Left kidney (tissue), 2 donors: ENCODE data around the gene CCDC102A. TPM values are rescaled to one million over a fixed set of nuclear protein-coding genes. Genes with fewer than 3 reads are reported as not detected.

ENCODE experiments used
- DNase-seq: peaks from one replicate; pipeline ENCODE4 v3.0.0-alpha.2; 2013
- polyA plus RNA-seq: library from polyadenylated mRNA; unstranded; fragments of 120-200 nt; gene quantifications from one replicate; pipeline ENCODE4 v1.2.1, GENCODE V29; 2013; ENCODE audit not compliant: insufficient read length

Gene CCDC102A
- polyA plus RNA-seq, 1 donor: 13.9 TPM

DNA sequence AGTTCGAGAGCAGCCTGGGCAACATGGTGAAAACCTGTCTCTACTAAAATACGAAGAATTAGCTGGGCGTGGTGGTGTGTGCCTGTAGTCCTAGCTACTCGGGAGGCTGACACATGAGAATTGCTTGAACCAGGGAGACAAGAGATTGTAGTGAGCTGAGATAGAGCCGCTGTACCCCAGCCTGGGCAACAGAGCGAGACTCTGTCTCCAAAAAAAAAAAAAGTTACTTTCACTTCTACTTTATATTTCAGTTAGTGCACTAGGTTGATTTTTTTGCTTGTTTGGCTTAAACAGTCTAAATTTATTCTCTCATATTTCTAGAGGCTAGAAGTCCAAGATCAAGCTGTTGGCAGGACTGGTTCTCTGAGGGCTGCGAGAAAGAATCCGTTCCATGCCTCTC lies 13.4 kb downstream of the CCDC102A start:
- DNase-seq: no peak

DNA sequence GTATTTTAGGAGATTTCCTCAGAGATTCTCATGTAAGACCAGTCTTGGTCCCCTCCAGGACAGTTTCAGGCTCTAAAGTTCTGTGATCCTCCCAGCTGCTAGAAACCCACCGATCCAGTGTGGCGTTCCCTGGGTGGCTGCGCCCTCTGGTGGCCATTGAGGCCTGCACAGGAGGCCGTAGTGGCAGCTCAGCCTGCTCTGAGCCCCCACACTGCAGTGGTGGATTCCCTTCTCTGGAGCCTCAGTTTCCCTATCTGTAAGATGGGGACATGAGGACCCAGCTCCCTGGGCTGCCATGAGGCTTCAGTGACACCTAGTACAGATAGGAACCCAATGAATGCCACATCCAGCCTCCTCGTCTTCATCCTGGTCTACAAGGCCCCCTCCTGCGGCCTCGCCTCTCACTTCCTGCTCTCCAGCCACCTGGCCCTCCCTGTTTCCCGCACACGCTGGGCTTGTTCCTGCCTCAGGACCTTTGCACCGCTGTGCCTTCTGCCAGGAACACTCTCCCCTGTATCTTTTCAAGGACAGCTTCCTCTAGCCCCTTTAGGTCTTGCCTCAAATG lies 16.5 kb downstream of the CCDC102A start:
- DNase-seq: peak; percentile 65

DNA sequence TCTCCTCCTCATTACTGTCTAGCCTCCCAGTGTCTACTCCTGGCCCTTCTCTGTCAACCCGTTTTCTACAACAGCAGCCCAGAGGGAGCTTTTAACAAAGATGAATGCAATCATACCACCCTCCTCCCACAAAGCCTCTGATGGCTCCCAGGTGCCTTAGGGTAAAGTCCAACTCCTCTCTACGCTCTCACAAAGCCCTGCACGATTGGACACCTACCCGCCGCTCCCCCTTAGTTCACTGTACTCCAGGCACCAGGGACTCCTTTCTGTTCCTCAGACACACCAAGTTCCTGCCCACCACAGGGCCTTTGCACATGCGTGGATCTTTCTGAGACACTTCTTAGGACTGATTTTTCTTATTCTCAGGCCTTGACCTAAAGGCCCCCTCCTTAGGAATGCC lies 17.4 kb downstream of the CCDC102A start:
- no peak for DNase-seq

DNA sequence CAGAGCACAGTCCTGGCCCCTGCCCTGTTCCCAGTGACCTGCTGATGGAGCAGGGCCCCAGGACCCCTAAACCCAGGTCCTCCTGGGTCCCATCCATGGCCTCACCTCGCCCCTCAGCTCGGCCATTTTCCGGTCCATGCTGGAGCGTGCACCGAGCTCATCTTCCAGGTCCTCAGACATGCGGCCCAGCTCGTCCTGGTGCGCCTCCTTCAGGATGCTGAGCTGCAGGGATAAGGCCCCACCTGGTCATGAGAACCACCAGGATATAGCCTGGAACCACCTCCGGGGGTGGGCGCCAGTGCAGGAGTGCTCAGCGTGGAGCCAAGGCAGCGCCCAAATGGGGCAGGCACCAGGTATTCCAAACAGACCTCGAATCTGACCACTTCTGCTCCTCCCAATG lies 17.9 kb downstream of the CCDC102A start:
- no peak for DNase-seq

DNA sequence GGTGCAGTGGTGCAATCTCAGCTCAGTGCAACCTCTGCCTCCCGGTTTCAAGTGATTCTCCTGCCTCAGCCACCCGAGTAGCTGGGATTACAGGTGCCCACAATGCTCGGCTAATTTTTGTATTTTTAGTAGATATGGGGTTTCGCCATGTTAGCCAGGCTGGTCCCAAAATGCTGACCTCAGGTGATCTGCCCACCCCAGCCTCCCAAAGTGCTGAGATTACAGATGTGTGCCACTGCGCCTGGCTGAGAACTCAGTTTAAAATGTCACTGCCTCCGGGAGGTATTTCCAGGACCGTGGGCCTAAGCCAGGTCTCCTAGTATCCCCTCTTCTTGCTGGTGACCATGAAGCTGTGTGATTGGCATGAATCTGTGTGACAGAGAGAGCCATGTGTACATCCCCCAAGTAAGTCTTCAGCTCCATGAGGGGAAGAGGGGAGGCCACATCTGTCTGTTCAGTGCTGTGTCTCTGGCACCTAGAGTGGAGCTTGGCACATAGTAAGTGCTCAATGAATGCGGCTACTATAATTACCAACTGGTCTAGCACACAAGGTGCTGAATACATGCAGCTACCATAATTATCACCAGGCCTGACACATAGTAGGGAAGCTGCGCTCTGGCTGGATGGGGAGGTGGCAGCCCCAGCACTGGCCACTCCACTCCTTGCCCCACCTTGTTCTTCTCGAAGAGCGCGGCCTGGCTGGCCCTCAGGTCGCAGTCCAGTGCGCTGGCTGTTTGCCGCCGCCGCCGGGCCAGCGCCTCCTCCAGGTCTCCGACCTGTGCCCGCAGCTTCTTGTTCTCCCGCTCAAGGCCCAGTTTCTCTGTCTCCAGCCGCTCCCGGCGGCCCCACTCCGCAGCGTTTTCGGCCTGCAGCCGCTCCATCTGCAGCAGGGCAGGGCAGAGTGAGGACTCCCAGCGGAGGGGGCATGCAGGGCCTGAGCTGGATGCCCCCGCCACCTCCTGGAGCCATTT lies 18.7 kb downstream of the CCDC102A start:
- no peak for DNase-seq

DNA sequence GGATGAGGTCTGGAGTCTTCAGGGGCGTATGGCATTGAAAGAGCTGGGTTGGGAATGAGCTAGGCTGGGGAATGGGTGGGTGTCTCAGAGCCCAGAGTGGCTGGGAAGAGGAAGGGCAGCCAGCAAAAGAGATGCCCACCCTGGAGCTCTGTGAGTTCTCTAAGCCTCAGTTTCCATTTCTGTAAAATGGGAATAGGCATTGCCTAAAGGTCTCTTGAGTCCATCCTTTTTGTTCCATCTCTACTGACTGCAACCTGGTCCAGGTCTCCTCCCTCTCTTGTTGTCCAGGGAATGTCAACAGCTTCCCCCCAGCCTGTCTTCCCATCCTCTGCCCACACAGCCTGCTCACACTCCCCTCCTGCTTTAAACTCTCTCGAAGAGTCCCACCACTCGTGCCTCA lies 19.6 kb downstream of the CCDC102A start:
- no peak for DNase-seq

DNA sequence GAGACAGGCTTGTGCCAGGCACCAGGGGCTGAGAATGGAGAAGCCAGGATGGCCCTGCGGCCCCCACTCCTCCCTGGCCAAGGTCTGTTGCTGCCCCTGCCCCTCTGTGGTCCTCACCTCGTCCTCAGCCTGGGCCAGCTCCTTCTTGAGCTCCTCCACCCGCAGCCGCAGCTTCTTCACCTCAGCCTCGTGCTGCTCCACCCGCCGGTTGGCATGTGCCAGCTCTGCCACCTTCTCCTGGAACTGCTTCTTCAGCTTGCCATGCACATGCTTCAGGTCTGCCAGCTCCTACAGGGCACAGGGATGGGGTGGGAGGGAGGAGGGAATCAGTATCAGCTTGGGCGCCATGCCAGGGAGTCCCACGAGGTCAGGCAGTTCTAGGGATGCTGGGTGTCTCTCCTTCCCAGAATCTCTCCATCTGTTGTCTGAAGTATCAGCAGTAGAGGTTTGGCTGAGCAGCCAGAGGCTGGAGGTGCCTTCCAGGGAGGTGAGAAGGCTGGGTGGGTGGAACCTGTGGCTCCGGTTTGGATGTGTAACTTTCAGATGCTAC lies 20.1 kb downstream of the CCDC102A start:
- no peak for DNase-seq

DNA sequence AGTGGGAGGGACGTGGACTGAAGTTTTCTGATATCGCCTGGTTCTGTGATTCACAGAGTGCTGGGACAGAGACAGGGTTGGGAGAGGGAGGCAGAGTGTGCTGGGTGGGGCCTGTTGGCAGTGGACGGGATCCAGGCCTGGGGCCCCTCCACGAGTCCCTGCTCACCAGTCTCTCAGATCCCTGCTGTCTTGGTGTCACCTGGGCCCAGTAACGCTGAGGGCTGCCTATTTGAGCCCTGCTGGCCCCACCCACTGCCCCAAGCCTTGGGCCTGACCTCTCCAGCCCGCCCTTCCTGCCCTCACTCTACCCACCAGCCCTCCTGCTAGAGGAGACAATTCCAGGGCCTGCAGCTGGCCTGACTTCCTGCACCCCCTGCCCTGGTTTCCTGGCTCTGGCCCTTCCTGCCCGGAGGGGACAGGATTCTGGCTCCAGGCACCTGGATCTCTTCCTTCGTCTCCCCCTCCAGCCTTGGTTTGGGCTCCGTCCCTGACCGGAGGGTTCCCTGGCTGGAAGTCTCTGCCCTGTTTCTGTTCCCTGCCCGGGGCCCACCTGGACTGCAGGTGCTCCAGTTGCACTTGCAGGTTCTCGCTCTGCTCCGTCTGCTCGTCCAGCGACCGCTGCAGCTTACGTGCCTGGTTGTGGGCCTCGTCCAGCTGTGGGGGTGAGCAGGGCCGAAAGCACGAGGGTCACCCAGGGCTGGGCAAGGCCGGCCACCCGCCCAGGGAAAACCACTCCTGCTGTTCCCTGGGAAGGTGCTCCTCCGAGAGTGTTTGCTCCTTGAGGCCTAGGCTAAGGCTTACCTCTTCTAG lies 21.4 kb downstream of the CCDC102A start:
- no peak for DNase-seq

DNA sequence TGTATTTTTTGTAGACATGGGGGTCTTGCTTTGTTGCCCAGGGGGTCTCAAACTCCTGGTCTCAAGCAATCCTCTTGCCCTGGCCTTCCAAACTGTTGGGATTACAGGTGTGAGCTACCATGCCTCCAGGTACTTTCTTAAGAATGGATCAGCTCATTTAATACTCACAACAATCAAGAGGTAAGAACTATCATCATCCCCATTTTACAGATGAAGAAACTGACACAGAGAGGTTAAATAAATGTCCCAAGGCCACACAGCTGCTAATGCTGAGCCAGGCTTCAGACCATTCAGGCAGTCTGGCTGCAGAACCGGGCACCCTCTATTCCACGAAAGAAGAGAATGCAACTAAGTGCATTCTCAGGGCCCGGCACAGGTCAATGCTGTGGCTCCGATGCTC lies 22.0 kb downstream of the CCDC102A start:
- DNase-seq: no peak

DNA sequence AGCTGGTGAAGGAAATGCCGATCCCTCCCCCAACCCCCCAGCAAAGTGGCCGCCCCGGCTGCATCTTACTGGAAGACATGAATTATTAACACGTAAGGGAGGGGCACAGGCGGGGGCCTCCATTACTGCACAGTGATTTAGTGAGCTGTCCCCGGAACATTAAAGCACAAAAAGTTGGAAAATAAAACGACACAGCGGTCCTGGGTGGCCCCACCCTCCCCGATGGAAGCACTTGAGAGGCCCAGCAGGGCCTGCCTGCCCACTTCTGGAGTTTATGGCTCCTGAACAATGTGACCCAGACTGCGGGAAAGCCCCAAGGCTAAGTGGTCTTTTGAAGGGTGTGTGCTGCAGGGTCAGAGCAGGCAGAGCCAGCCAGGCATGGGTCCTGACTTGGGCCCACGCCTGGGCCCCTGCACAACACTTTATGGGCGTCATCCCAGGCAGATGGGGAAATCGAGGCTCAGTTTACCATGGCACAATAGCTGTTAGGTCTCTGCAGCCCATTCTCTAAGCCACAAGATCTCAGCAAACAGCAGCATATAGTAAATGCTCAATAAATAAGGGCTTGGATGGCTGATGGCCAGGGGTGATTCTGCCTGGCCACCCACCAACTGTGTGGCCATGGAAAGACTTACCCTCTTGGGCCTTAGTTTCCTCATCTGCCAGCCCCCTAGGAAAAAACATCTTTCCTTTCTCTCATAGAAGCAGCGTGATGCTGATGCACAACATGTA lies 22.8 kb downstream of the CCDC102A start:
- peak; percentile 87 for DNase-seq

DNA sequence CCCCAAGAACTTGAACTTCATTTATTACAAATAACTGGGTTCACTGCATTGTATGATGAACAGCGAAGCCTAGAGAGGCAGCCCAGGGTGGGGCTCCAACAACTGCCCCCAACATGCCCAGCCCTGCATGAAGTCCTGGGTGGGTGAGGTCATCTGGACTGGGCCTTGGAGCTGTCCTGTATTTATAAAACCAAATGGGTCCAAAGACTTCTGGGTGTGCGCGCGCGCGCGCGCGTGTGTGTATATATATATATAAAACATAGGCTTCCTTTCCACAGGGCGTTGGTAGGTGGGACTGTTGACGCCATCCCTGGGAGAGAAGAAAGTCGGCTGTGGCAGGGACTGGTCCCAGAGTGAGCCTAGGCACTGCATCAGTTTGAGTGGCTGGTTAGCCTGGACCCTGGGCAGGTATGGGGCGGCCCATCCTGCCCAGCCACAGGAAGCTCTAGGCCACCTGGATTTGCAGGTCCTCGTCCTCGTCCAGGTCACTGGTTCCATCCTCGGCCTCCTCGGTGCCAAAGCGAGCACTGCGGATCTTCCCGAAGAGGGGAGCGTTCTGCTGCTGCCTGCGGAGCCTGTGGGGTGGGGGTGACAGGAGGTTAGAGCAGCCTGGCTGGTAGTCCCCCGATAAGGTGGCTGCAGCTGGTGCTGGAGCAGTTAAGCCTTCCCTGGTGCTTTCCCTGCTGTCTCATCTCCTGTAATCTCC lies 23.9 kb downstream of the CCDC102A start:
- no peak for DNase-seq

DNA sequence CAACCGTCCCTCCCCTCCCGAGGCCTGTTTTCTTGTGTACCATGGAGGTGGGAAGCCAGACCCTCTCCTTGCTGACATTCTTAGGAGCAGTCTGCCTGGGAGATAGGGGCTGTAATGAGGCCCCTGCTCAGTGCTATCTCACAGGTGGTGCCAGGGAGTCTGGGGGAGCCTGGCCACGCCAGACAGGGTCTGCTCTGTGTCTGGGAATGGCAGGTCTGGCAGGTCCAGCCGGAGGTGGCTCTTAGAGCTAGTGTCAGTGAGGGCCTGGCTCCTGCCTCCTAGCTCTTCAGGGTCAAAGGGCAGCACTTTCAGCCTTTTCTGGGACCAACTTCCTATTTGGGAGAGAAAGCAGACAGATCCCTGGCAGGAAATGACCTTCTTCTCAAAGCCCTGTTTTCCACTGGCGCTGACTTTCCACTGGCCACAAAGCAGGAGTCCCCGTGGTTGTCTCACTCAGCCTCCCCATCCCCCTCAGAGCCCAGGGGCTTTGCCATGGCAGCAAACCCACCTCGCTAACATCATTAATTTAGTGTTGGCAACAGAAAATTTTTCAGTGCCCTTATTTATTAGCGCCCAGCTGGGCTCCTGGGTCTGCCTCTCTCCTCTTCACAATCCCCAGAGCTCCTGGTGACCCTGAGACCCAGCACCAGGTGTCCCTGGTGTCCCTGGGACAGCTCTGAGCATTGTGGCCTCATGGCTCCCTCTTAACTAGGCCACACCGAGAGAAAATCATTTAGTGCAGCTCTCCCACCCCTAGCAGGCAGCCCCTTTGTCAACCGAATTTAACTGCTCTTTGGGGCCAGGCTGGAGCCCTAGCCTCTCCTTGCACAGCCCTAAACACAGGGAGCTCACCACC lies 26.1 kb downstream of the CCDC102A start:
- DNase-seq: no peak

DNA sequence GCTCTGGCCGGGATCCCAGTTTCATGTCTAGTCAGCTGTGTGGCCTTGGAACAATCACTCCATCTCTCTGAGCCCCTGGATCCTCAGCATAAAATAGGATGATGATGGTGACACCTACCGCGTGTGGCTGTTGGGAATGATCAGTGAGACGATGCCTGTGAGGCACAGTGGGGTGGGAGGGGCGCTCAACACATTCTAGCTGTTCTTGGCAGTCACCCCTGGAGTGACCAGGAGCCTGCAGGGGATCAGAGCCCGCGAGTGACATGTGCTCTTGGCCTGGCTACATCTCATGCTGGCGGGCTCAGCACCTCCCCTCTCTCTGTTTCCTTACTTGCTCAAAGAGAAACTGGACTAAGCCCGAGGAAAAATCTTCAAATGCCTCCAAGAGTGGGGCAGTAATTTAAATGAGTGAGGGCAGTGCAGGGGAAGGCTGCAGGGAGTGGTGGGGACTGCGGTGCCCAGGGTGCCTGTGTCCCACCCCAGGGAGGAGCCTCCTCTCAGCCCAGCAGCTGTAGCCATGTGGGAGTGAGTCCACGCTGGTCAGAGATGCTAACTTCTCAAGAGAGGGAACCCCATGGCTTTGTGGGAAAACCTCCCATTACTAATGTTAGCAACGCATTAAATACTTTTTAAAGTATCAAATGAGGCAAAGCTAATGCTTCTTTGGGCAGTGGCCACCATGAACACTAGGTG lies 27.0 kb downstream of the CCDC102A start:
- DNase-seq: no peak

DNA sequence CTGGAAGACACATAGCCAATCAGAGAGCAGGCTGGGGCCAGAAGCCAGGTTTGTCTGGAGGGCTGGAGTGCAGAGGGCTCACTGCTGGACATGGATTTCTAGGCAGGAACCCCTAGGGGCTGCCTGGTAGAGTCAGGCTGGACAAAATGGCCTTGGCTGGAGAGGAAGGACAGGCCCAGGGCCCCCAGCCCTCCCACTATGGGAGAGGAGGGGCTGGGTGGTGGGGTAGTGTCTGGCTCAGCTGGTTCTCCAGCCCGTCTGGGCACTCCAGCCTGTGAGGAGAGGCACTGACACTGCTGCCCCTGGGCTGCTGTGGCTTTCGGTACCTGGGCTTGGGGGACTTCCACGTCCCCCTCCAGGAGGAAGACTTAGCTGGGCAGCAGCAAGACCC lies 28.3 kb downstream of the CCDC102A start:
- no peak for DNase-seq

DNA sequence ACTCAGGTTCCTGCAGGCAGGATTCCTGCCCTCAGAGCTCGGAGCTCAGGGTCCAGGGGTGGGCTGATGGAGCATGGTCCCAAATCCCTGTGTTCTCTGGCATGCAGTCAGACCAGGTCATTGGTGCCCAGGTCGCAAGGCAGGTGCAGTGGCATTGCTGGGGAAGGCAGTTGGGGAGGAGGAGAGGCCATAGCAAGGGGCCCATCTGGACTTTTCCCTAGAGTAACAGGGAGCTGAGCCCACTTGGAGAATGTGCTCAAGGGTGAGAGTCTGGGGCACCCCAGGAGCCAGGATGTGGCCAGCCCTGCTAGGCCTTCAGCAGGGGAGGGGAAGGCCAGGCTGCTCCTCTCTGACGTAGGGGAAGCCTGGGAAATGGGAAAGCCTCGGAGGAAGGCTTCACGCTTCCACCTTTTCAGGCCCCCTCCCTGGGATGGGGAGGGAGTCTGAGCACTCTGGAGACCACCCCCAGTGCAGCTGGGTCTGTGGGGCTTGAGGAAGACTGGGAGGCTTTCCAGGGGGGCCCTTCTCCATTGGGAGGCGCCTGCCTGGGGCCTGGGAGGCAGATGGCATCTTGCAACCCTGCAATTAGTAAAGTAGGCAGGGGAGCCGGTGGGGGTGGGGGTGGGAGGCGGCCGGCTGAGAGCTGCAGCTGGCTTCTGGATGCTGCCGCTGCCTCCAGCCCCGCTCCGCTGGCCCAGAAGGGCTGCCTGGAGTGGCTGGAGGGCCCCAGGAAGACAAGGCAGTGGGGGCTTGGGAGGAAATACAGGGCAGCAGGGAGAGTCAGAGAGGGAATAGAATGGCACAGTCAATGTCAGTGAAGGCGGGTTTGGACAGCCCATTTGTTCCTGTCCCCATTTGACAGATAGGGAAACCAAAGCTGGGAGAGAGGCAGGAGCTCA lies 29.0 kb downstream of the CCDC102A start:
- DNase-seq: no peak

DNA sequence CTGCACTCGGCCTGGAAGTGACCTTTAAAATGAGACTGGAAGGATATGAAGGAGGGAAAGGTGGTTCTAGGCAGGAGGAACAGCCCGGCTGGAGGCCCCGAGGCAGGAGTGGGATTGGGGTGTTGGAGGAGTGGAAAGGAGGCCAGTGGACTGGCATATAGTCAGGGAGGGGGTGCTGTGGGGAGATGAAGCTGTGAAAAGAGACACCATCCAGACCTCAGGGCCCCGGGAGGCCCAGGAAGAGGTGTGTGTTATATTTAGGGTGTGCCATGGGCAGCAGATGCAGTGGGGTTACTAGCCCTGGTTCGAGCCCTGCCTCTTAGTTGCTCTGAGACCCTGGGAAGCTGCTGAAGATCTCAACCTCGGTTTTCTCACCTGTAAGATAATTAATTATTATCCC lies 31.2 kb downstream of the CCDC102A start:
- no peak for DNase-seq

DNA sequence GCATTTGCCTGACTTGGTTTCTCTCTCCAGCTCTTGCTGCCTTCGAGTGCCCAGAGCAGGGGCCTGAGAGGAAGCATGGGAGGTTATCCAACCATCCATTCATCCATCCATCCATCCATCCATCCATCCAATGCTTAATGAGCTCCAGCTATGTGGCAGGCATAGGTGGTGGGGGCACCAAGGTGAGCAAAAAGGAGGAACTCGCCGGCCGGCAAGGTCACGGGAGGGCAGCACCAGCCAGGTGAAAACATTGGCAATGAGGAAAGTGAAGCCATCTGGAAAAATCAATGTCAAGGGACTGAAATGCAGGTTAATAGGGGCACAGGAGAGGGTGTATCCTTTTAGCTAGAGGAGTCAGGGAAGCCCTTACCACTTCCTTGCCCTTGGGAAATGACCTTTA lies 31.9 kb downstream of the CCDC102A start:
- DNase-seq: no peak

DNA sequence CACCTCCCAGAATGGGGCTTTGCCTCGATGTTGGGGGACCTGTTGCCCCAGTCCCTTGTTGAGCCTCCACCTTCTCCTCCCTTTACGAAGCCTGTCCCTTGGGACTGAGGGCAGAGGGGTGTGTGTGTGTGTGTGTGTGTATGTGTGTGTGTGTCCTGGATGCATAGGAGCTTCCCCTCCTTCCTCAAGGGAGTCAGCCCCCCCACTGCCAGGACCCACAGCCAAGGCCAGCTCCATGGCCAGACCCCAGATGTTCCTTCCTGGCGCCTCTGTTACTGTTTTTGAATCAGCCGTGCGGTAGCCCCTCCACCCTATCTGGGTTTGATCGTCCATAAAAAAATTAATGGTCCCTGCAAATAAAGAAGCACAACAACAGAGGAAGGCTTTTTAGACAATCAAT lies 32.4 kb downstream of the CCDC102A start:
- no peak for DNase-seq

DNA sequence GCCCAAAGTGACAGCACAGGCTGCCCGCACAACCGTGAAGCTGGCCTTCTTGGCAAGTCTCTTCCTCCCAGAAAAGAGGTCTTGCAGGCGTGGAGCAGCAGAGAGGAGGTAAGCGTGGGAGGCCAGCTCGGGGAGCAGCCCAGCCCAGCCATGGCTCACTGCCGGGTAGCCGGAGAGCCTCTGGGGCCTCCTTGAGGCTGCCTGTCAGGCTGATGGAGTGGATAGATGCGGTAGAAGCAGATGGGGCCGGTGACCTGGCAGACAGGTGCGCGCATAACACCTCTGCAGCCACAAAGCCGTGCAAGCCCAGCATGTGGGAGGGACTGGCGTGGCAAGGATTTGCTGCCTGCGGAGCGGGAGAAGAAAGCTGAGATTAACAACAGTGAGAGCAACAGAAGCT lies 33.0 kb downstream of the CCDC102A start:
- no peak for DNase-seq
